Measurements from ENCODE around the gene DRD3. TPM values are rescaled to one million over a fixed set of nuclear protein-coding genes. Genes with fewer than 3 reads are reported as not detected.

Gene DRD3
- total and polyA plus RNA-seq, 4 donors, result not detected

DNA sequence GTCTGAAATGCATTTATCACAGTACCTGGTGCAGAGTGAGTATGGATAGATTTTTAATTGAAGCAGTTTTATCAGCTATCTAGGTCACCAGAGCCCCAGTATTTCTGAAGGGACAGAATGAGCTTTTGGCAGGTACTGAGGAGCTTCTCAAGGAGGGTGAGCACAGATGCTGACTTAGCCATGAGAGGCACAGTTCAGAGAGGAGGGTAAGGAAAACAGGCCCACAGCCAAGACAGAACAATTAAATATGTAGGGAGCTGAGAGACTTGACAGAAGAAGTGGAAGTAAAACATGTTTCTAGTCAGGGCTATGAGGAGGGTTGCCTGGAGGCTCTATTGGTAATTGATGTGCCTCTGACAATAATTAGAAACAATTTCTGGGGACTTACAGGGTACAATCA is 38.4 kb upstream of the DRD3 start:
- DNase-seq (ENCODE audit: low spot score), result no peak
- H3K36me3 ChIP-seq (ENCODE audit: control insufficient read depth in 4 of 4, insufficient read depth in 3 of 4, low read depth in 1 of 4, low read length in 3 of 4), result no peaks in the 10 kb centered on the region
- H3K9me3 ChIP-seq (ENCODE audit: control insufficient read depth in 4 of 4, low read length in 3 of 4), result no peaks in the 10 kb centered on the region
- no peaks in the 10 kb centered on the region for H3K4me1 ChIP-seq (ENCODE audit: control insufficient read depth in 4 of 4, insufficient read depth in 4 of 4, low read length in 3 of 4)
- H3K9ac ChIP-seq (ENCODE audit: low read depth in 1 of 2, low read length in 2 of 2), result no peak overlapping the region
- H3K4me3 ChIP-seq (ENCODE audit: low read depth in 1 of 3, low read length in 3 of 3), result no peak overlapping the region
- H3K27ac ChIP-seq (ENCODE audit: low read depth in 1 of 2, low read length in 2 of 2), result no peak overlapping the region
- H3K27me3 ChIP-seq (ENCODE audit: control insufficient read depth in 4 of 4, insufficient read depth in 4 of 4, low read length in 3 of 4), result no peaks in the 10 kb centered on the region
- no peak for TF ChIP-seq HNF4G (IDR thresholded peaks at IDR 0.05)
- no peak for TF ChIP-seq EGR1 (IDR thresholded peaks at IDR 0.05; ENCODE audit: low read depth in 2 of 2)
- no peak for TF ChIP-seq TAF1 (conservative IDR thresholded peaks at IDR 0.05)
- TF ChIP-seq RAD21 (IDR thresholded peaks at IDR 0.05), result no peak
- no peak for TF ChIP-seq NR2F2 (IDR thresholded peaks at IDR 0.05)

DNA sequence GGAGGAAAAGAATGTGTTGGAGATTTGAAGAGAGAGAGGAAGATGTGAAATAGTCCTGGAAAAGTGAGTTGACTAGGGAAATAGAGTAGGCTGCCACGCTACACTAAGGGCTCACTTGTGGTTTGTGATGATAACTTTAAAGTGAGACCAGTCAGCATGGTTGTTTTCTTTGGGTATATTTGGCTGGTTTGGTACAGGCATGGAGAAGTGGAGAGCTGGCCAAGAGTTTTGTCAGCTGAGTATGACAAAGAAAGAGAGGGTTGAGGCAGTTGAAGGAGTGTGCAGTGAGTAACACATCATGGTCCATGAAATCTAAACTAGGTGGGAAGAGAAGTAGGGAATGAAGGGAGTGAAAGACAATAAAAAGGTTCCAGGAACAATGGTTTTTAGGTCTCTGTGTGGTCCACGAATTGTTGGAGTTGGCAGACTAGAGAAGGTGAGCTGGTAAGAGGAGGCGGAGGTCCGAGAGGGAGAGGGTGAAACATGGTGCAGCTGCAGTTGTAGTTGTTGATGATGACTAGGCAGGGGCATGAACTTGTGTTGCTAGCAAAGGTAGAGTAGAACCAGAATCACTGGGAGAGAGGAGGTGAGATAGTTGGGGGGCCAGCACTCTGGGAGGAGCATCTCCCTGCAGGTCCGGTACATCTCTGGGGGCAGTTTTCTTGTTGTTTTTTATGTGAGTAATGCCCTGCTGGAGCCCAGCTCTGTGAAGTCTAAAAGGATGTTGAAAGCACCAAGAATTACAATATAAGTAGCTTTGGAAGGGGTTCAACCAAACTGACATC is 37.5 kb upstream of the DRD3 start:
- Histone ChIP-seq H3K9me3 (ENCODE audit: control insufficient read depth in 4 of 4, low read length in 3 of 4) (no peaks in the 10 kb centered on the region), H3K27me3 (ENCODE audit: control insufficient read depth in 4 of 4, insufficient read depth in 4 of 4, low read length in 3 of 4) (no peaks in the 10 kb centered on the region), H3K27ac (ENCODE audit: low read depth in 1 of 2, low read length in 2 of 2) (no peak overlapping the region), H3K4me1 (ENCODE audit: control insufficient read depth in 4 of 4, insufficient read depth in 4 of 4, low read length in 3 of 4) (no peaks in the 10 kb centered on the region), H3K36me3 (ENCODE audit: control insufficient read depth in 4 of 4, insufficient read depth in 3 of 4, low read depth in 1 of 4, low read length in 3 of 4) (no peaks in the 10 kb centered on the region), H3K9ac (ENCODE audit: low read depth in 1 of 2, low read length in 2 of 2) (no peak overlapping the region), H3K4me3 (ENCODE audit: low read depth in 1 of 3, low read length in 3 of 3) (no peak overlapping the region)
- TF ChIP-seq GABPA (IDR thresholded peaks at IDR 0.05 in 1 of 2, conservative IDR thresholded peaks at IDR 0.05 in 1 of 2), result no peak
- no peak for TF ChIP-seq NR2F2 (IDR thresholded peaks at IDR 0.05)
- TF ChIP-seq, protein P1, sequence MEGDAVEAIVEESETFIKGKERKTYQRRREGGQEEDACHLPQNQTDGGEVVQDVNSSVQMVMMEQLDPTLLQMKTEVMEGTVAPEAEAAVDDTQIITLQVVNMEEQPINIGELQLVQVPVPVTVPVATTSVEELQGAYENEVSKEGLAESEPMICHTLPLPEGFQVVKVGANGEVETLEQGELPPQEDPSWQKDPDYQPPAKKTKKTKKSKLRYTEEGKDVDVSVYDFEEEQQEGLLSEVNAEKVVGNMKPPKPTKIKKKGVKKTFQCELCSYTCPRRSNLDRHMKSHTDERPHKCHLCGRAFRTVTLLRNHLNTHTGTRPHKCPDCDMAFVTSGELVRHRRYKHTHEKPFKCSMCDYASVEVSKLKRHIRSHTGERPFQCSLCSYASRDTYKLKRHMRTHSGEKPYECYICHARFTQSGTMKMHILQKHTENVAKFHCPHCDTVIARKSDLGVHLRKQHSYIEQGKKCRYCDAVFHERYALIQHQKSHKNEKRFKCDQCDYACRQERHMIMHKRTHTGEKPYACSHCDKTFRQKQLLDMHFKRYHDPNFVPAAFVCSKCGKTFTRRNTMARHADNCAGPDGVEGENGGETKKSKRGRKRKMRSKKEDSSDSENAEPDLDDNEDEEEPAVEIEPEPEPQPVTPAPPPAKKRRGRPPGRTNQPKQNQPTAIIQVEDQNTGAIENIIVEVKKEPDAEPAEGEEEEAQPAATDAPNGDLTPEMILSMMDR (IDR thresholded peaks at IDR 0.05; ENCODE audit: low read depth, low read length, missing input control), result no peak
- no peak for TF ChIP-seq HNF4A (conservative IDR thresholded peaks at IDR 0.05)
- TF ChIP-seq EGR1 (IDR thresholded peaks at IDR 0.05; ENCODE audit: low read depth in 2 of 2), result no peak
- TF ChIP-seq RXRA (IDR thresholded peaks at IDR 0.05), result no peak
- no peak for TF ChIP-seq YY1 (IDR thresholded peaks at IDR 0.05)
- TF ChIP-seq, protein P2, sequence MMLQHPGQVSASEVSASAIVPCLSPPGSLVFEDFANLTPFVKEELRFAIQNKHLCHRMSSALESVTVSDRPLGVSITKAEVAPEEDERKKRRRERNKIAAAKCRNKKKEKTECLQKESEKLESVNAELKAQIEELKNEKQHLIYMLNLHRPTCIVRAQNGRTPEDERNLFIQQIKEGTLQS (IDR thresholded peaks at IDR 0.05), result no peak
- TF ChIP-seq, protein P3, sequence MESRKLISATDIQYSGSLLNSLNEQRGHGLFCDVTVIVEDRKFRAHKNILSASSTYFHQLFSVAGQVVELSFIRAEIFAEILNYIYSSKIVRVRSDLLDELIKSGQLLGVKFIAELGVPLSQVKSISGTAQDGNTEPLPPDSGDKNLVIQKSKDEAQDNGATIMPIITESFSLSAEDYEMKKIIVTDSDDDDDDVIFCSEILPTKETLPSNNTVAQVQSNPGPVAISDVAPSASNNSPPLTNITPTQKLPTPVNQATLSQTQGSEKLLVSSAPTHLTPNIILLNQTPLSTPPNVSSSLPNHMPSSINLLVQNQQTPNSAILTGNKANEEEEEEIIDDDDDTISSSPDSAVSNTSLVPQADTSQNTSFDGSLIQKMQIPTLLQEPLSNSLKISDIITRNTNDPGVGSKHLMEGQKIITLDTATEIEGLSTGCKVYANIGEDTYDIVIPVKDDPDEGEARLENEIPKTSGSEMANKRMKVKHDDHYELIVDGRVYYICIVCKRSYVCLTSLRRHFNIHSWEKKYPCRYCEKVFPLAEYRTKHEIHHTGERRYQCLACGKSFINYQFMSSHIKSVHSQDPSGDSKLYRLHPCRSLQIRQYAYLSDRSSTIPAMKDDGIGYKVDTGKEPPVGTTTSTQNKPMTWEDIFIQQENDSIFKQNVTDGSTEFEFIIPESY (IDR thresholded peaks at IDR 0.05), result no peak
- WGBS, result 81% methylated on average over 5 of the region's 5 CpGs
- DNase-seq (ENCODE audit: low spot score), result no peak

Data from liver (tissue), 9 donors.